ENCODE measurements around the gene DDX17. TPM values are rescaled to one million over a fixed set of nuclear protein-coding genes. Genes with fewer than 3 reads are reported as not detected.

DDX17 gene
- polyA plus RNA-seq, 1 experiment, result 426 TPM

- Histone ChIP-seq H3K27me3 (ENCODE audit: control insufficient read depth, insufficient read depth, low read length) (no peaks in the 10 kb centered on the region), H3K9me3 (ENCODE audit: control insufficient read depth, insufficient read depth, low read length) (no peaks in the 10 kb centered on the region), H3K4me3 (ENCODE audit: low read depth, low read length) (no peak overlapping the region), H3K27ac (ENCODE audit: low read depth, low read length) (no peak overlapping the region)
- DNase-seq (ENCODE audit: low read depth, low spot score), result no peak
- no peak for TF ChIP-seq CTCF (IDR thresholded peaks at IDR 0.05; ENCODE audit: low read depth, low read length)
- ChIA-PET CTCF (interaction anchor here (0.6 kb wide), 1 partner anchor 20 kb away, joined by 4 read pairs; no protein-coding TSS in a partner anchor), POLR2A (no interaction called here)
Measured at GRCh38 chr22:38531251-38531938, 25.3 kb upstream of the DDX17 start.

GRCh38 chr22:38524429-38524828 lies 18.3 kb upstream of the DDX17 start:
- CTCF ChIA-PET, result no interaction called here
- no peak for DNase-seq (ENCODE audit: low read depth, low spot score)
- POLR2A ChIA-PET, result no interaction called here
- Histone ChIP-seq H3K27ac (ENCODE audit: low read depth, low read length) (no peak overlapping the region), H3K4me3 (ENCODE audit: low read depth, low read length) (no peak overlapping the region), H3K9me3 (ENCODE audit: control insufficient read depth, insufficient read depth, low read length) (no peaks in the 10 kb centered on the region), H3K27me3 (ENCODE audit: control insufficient read depth, insufficient read depth, low read length) (peaks cover 8% of the 10 kb centered on the region)
- TF ChIP-seq CTCF (IDR thresholded peaks at IDR 0.05; ENCODE audit: low read depth, low read length), result no peak

GRCh38 chr22:38523479-38523878 lies 17.4 kb upstream of the DDX17 start:
- POLR2A ChIA-PET, result interaction anchor here (0.5 kb wide), 1 partner anchor 22 kb away, joined by 4 read pairs; no protein-coding TSS in a partner anchor
- Histone ChIP-seq H3K4me3 (ENCODE audit: low read depth, low read length) (no peak overlapping the region), H3K27ac (ENCODE audit: low read depth, low read length) (no peak overlapping the region), H3K27me3 (ENCODE audit: control insufficient read depth, insufficient read depth, low read length) (peaks cover 8% of the 10 kb centered on the region), H3K9me3 (ENCODE audit: control insufficient read depth, insufficient read depth, low read length) (no peaks in the 10 kb centered on the region)
- no peak for TF ChIP-seq CTCF (IDR thresholded peaks at IDR 0.05; ENCODE audit: low read depth, low read length)
- no peak for DNase-seq (ENCODE audit: low read depth, low spot score)
- CTCF ChIA-PET, result interaction anchor here (0.6 to 0.7 kb wide), 2 partner anchors 246 to 480 kb away, joined by 3 read pairs; no protein-coding TSS in a partner anchor

- Histone ChIP-seq H3K9me3 (ENCODE audit: control insufficient read depth, insufficient read depth, low read length) (no peaks in the 10 kb centered on the region), H3K27ac (ENCODE audit: low read depth, low read length) (no peak overlapping the region), H3K4me3 (ENCODE audit: low read depth, low read length) (no peak overlapping the region), H3K27me3 (ENCODE audit: control insufficient read depth, insufficient read depth, low read length) (peaks cover 8% of the 10 kb centered on the region)
- CTCF ChIA-PET, result interaction anchor here (0.6 kb wide), 1 partner anchor 480 kb away, joined by 3 read pairs; no protein-coding TSS in a partner anchor
- TF ChIP-seq CTCF (IDR thresholded peaks at IDR 0.05; ENCODE audit: low read depth, low read length), result no peak
- POLR2A ChIA-PET, result no interaction called here
- DNase-seq (ENCODE audit: low read depth, low spot score), result no peak
Measured at GRCh38 chr22:38523029-38523428, 16.9 kb upstream of the DDX17 start.

- Histone ChIP-seq H3K27ac (ENCODE audit: low read depth, low read length) (no peak overlapping the region), H3K4me3 (ENCODE audit: low read depth, low read length) (no peak overlapping the region), H3K27me3 (ENCODE audit: control insufficient read depth, insufficient read depth, low read length) (peaks cover 7% of the 10 kb centered on the region), H3K9me3 (ENCODE audit: control insufficient read depth, insufficient read depth, low read length) (no peaks in the 10 kb centered on the region)
- DNase-seq (ENCODE audit: low read depth, low spot score), result no peak
- no peak for TF ChIP-seq CTCF (IDR thresholded peaks at IDR 0.05; ENCODE audit: low read depth, low read length)
- ChIA-PET CTCF (interaction anchor here (1.5 kb wide), 1 partner anchor 52 kb away, joined by 4 read pairs; no protein-coding TSS in a partner anchor), POLR2A (no interaction called here)
Measured at GRCh38 chr22:38519453-38520250, 13.5 kb upstream of the DDX17 start.

Data from AG04450 (cell line).